Stimulated activated CD8-positive, alpha-beta memory T cell treated with anti-CD3 and anti-CD28 coated beads, Interleukin-2, amount 100 ng/mL, for 1 hour (primary cell): Measurements from ENCODE around the gene C2CD4D.

ENCODE experiments used
- DNase-seq, 2 donors: peaks; one replicate each; pipeline ENCODE4 v3.0.0-alpha.2; 2020; ENCODE audit warnings: low read depth in 2 of 2

C2CD4D gene

GRCh38 chr1:151834239-151834638 is 5.4 kb downstream of the C2CD4D start:
- no peak for DNase-seq

GRCh38 chr1:151833172-151833900 is 6.3 kb downstream of the C2CD4D start:
- DNase-seq: no peak

GRCh38 chr1:151832318-151832980 is 7.2 kb downstream of the C2CD4D start:
- DNase-seq: no peak

- no peak for DNase-seq
Measured at GRCh38 chr1:151831605-151832004, 8.0 kb downstream of the C2CD4D start, which contains the start of gene RORC. RORC (minus strand) TSS chr1:151831802; CDS start chr1:151831764, 38 bp downstream.

DNA sequence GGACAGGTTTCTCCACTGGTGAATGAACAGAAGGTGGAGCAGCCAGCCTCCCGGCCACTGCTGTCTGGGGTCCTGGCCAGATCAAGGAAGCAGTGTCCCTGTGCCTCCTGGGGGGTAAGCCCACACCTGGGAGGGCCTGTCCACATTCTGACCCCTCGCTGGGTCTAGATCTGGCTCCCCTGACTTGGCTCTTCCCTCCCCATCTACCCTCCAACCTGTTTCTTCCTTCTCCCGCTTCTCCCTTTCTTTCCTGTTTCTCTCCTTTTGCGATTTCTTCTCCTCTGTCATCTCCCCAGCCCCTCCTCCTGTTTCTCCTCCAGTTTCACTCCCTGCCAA is 8.4 kb downstream of the C2CD4D start:
- DNase-seq: no peak

DNA sequence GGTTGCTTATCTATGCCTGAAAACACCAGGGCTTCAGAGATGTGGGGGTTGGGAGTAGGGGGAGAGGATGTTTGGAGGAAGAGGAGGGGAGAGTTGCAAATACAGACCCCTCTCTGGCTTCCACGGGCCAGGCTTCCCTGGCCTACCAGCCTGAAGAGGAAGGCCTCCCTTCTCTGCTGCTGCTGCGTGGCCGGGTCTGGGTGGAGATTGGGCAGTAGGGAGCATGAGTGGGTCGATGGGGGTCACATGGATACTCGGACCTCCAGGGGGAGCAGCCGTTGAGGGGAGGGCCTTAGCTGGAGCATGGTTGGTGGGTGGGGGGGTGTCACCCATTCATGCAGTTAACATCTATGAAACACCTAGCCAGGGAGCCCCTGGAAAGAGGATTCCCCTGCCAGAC is 9.6 kb downstream of the C2CD4D start:
- no peak for DNase-seq

- DNase-seq: no peak
Measured at GRCh38 chr1:151829352-151830046, 10.1 kb downstream of the C2CD4D start.

- DNase-seq: no peak
Measured at GRCh38 chr1:151828921-151829320, 10.7 kb downstream of the C2CD4D start.

GRCh38 chr1:151827853-151828252 is 11.8 kb downstream of the C2CD4D start:
- no peak for DNase-seq

DNA sequence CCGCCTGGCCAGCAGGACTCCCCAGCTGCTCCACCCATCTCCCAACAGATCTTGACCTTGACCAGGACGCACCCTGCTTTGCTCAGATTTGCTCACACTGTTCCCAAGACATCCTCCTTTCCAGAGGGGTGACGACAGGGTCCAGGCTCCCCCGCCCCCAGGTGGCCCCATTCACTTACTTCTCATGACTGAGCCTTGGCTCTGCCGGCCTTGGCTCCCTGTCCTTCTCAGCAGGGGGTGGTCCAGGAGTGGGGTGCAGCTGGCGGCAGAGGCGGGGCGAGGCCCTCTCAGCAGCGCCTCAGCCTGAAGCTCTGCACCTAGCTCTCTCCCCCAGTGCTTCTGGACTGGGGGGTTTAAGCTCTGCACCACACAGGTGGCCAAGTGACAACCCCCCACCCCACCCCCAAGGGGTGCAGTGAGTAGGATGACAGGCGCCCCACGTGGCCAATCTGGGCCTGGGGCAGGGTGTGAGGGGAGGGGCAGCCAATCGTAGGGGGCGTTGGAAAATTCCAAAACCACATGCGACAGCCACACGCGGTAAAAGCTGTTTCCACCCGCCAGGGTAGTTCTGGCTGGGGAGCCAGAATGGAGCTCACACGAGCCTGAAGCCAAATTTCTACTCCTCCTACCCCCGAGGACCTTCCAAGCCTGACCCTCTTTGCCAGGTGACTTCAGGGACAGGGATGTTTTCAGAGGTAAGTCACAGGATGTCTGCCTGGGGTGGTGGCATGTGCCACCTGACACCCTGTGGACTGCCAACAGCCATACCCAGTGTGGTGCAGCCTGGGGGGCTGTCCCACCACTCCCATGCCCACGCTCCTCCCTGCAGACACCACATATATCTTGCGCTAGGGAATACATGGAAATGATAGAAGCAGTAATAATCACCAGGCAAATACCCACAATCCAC is 13.6 kb downstream of the C2CD4D start:
- no peak for DNase-seq

DNA sequence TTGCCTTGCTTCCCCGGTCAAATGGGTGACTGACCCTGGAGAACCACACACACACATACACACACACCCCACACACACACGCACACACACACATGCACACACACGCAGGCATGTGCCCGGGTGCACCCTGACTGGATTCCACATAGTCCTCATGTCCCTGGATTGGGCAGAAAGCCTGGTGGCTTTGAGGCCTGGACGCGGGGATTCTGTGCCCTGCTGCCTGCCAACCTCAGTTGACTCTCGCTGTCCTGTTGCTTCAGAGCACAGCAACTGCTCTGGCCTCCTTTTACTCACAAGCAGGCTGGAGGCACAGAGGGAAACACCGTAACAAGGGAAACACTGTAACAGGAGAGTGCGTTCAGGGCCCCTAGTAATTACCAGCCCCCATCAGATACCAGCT is 14.4 kb downstream of the C2CD4D start:
- DNase-seq: no peak

- DNase-seq: no peak
Measured at GRCh38 chr1:151823175-151823574, 16.4 kb downstream of the C2CD4D start.

GRCh38 chr1:151822404-151822803 is 17.2 kb downstream of the C2CD4D start:
- DNase-seq: no peak

GRCh38 chr1:151820940-151821339 is 18.7 kb downstream of the C2CD4D start:
- DNase-seq: no peak

DNA sequence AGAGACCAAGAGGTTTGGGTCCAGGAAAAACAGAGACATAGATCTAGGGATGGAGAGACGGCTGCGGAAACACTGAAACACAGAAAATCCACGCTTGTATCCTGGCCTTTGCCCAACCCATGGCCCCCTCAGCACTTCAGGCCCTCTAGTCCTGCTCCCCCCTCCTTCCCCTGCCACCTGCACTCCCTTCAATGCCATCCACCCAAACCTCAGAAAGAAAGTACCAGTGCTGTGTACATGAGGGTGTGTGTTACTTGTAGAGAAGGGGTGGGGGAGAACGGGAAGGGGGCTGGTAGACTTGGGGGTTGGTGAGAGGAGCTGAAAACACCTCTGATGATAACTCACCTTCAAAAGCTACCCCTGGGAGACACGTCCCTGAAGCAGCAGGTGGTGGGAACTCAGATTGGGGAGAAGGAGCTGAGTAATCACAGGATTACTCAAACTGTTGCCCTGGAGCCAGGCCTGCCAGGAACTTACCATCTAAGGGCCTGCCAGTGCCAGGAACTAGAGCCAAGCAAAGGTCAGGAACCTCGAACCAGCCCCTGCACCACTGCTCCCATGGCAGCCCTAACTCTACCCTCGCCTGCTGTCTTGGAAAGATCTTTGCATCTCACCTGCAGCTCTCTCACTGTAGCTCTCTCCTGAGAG is 19.5 kb downstream of the C2CD4D start:
- no peak for DNase-seq

GRCh38 chr1:151819227-151819835 is 20.3 kb downstream of the C2CD4D start:
- no peak for DNase-seq

DNA sequence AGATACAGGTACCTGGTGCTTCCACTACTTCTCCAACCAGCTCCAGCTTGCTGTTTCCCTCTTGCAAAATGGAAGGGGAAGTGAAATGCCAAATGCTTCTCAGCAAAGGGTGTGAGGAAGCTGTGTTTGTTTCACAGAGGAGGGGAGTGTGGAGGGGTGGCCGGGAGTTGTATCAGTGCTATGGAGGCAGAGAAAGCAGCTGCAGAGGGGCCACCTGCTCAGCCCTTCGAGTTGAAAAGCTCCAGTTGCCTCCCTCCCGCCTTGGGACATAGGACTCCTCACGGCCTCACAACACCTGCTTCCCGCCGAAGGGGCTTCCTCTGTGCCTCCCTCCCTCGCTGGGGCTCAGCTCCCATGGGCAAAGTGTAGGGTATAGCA is 22.3 kb downstream of the C2CD4D start:
- DNase-seq: no peak

- DNase-seq: no peak
Measured at GRCh38 chr1:151816548-151817352, 22.9 kb downstream of the C2CD4D start.

- no peak for DNase-seq
Measured at GRCh38 chr1:151815716-151816327, 23.8 kb downstream of the C2CD4D start.
